ENCODE results near the gene FRK.
"Not testable (repeated sequence)": the region's sequence is repeated elsewhere in the genome, so short reads cannot be mapped to it uniquely, and the experiment has no call there.

The FRK gene

DNA sequence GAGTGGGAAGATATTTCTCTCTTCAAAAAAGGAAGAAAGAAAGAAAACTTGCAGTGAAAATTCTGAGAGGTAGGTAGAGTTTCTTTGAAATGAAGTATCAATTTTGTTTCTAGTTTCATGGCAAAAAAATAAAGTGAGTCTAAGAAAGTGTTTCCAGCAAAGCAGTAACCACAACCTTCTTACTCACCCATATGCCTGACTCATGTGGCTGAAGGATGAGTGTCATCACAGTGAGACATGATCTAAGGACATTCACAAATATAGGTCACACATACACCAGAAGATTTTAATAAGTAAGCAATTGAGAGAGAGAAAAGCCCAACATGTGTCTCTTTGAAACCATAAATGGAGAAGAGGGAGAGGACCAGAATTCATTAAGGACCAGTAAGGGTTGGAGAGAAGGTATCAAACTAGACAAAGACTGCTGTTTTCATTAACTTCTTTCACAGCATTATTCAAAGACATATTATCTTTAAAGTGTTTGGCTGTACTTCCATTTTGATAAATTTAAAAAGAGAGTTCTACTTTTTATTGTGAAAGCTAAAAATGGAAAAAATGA lies 169.5 kb downstream of the FRK start:
- DNase-seq (ENCODE audit: low read depth in 1 of 2, low spot score in 1 of 2), result no peak

DNA sequence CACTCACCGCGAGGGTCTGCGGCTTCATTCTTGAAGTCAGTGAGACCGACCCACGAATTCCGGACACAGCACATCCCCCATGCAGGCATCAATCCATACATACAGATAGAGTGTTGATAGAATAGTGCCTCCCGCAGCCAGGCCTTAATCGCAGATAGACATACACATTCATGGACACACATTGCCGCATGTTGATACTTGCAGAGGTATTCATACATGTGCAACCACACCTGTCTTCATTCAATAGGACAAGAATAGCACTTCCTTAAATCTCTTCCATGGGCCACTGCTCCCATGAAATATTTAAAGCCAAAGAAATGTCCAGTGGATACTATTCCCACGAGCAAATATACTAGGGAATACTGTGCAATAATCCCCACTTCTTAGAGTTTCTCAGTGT lies 170.5 kb downstream of the FRK start:
- no peak for DNase-seq (ENCODE audit: low read depth in 1 of 2, low spot score in 1 of 2)

- DNase-seq (ENCODE audit: low read depth in 1 of 2, low spot score in 1 of 2), result not testable (repeated sequence)
Observed at GRCh38 chr6:115888687-115889470, 171.8 kb downstream of the FRK start.

GRCh38 chr6:115887891-115888290 lies 172.8 kb downstream of the FRK start:
- no peak for DNase-seq (ENCODE audit: low read depth in 1 of 2, low spot score in 1 of 2)

GRCh38 chr6:115885636-115886366 lies 174.9 kb downstream of the FRK start:
- DNase-seq (ENCODE audit: low read depth in 1 of 2, low spot score in 1 of 2), result no peak

DNA sequence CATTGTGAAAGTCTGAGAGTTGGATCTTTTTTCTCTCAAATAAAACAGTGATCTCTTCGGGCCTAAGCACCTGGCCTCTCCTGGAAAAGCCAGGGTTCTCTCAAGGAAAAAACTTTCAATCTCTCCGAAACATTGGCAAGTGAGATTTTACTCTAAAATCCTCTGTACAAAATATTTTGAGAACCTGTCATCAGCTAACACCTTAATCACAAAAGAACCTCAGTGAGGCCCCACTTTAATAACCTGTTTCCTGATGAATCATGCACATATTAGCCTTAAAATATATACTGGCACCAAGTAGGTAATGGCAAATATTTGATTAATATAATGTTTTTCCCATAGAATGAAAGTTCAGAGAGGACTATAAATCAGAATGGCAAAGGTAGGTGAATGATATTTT lies 177.9 kb downstream of the FRK start:
- no peak for DNase-seq (ENCODE audit: low read depth in 1 of 2, low spot score in 1 of 2)

DNA sequence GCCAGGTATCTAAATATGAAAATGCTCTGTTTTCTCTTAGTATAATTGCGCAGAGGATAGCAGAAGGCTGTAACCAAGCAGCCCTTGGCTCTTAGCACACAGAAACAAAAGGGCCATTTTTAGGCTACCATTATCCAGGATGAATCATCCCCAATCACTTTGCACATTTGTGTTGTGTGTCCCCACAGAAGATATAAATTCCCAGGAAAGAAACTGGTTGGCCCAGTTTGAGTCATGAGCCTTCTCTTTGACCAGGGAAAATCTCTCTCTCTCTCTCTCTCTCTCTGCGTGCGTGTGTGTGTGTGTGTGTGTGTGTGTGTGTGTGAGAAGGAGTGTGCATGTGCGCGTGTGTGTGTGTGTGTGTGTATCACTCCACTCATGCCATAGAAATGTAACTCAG lies 178.5 kb downstream of the FRK start:
- DNase-seq (ENCODE audit: low read depth in 1 of 2, low spot score in 1 of 2), result no peak

All from stimulated activated CD4-positive, alpha-beta T cell treated with anti-CD3 and anti-CD28 coated beads, Interleukin-15, amount 100 ng/mL, for 1 hour (primary cell).